Activated naive CD4-positive, alpha-beta T cell treated with anti-CD3 and anti-CD28 coated beads, Interleukin-2, amount 10 ng/mL, durations not matched to agents 7 days and 5 days (primary cell): ENCODE results near the gene NAE1.
A peak's percentile ranks its signal among the peaks of the same experiment; 100 is the strongest.
"Not testable (repeated sequence)": the region's sequence is repeated elsewhere in the genome, so short reads cannot be mapped to it uniquely, and the experiment has no call there.

Source experiments
- CTCF ChIA-PET: fragments of 350-600 bp; sonication (Branson Sonifier 250); formaldehyde crosslinking; loops from one replicate; lab custom pipeline; 2021; ENCODE audit warnings: antibody characterized with exemption; lab: Charles Lee
- DNase-seq: peaks from one replicate; pipeline ENCODE4 v3.0.0-alpha.2; 2020
- H3K27ac Mint-ChIP-seq: one replicate; pipeline ENCODE4 v1.8.0; 2021; ENCODE audit warnings: mild to moderate bottlenecking, moderate library complexity, mixed read lengths
- H3K27me3 Mint-ChIP-seq: one replicate; pipeline ENCODE4 v1.8.0; 2021; ENCODE audit warnings: mild to moderate bottlenecking, mixed read lengths
- H3K36me3 Mint-ChIP-seq: one replicate; pipeline ENCODE4 v1.8.0; 2021; ENCODE audit warnings: mixed read lengths
- H3K4me1 Mint-ChIP-seq: one replicate; pipeline ENCODE4 v1.8.0; 2021; ENCODE audit warnings: mixed read lengths
- H3K4me3 Mint-ChIP-seq: one replicate; pipeline ENCODE4 v1.8.0; 2021; ENCODE audit warnings: mild to moderate bottlenecking, moderate library complexity, mixed read lengths
- H3K9me3 Mint-ChIP-seq: one replicate; pipeline ENCODE4 v1.8.0; 2021; ENCODE audit warnings: mixed read lengths

The NAE1 gene

GRCh38 chr16:66830422-66831404 lies at the start of gene NAE1:
TSS of gene NAE1 (minus strand) at chr16:66830976. CDS start at chr16:66830899, 77 bp downstream.
- peak; percentile 89 for DNase-seq
- Mint-ChIP-seq H3K36me3 (peaks cover 16% of the 10 kb centered on the region), H3K4me3 (peak within 1 kb of the TSS; percentile 71), H3K4me1 (peaks cover 36% of the 10 kb centered on the region), H3K9me3 (no peaks in the 10 kb centered on the region), H3K27ac (peak within 1 kb of the TSS; percentile 78), H3K27me3 (peaks cover 4% of the 10 kb centered on the region)
- CTCF ChIA-PET = interaction anchor here (0.6 to 6.3 kb wide), 28 partner anchors 10 to 453 kb away, joined by 3 to 117 read pairs (median 4); partner anchors contain the start of genes CA7, DYNC1LI2 and PDP2

- H3K27ac Mint-ChIP-seq = no peak overlapping the region
- H3K4me3 Mint-ChIP-seq = peak overlapping the region; percentile 6
- H3K36me3 Mint-ChIP-seq = peaks cover 4% of the 10 kb centered on the region
- peaks cover 65% of the 10 kb centered on the region for H3K4me1 Mint-ChIP-seq
- CTCF ChIA-PET = no interaction called here
- H3K9me3 Mint-ChIP-seq = no peaks in the 10 kb centered on the region
- peak; percentile 41 for DNase-seq
- H3K27me3 Mint-ChIP-seq = peaks cover 6% of the 10 kb centered on the region
Observed at GRCh38 chr16:66878067-66878466, 47.3 kb upstream of the NAE1 start.

GRCh38 chr16:66874079-66874775 lies 43.5 kb upstream of the NAE1 start:
- no peaks in the 10 kb centered on the region for H3K9me3 Mint-ChIP-seq

GRCh38 chr16:66873685-66874055 lies 42.9 kb upstream of the NAE1 start:
- peaks cover 8% of the 10 kb centered on the region for H3K27me3 Mint-ChIP-seq
- DNase-seq = no peak
- H3K4me3 Mint-ChIP-seq = no peak overlapping the region
- CTCF ChIA-PET = interaction anchor here (0.8 to 9.1 kb wide), 12 partner anchors 8 to 469 kb away, joined by 3 to 117 read pairs (median 3); partner anchors contain the start of gene NAE1
- peaks cover 1% of the 10 kb centered on the region for H3K36me3 Mint-ChIP-seq
- H3K4me1 Mint-ChIP-seq = peaks cover 48% of the 10 kb centered on the region
- H3K9me3 Mint-ChIP-seq = no peaks in the 10 kb centered on the region
- peak overlapping the region; percentile 88 for H3K27ac Mint-ChIP-seq

More at GRCh38 chr16:66874079-66874775, 43.5 kb upstream of the NAE1 start:
- Mint-ChIP-seq H3K27me3 (peaks cover 8% of the 10 kb centered on the region), H3K36me3 (peaks cover 1% of the 10 kb centered on the region), H3K27ac (peak overlapping the region; percentile 88), H3K4me1 (peaks cover 50% of the 10 kb centered on the region), H3K4me3 (no peak overlapping the region)
- CTCF ChIA-PET = interaction anchor here (0.6 to 2.1 kb wide), 4 partner anchors 10 to 351 kb away, joined by 3 to 18 read pairs (median 6); partner anchors contain the start of gene NAE1
- DNase-seq = no peak

- peaks cover 1% of the 10 kb centered on the region for H3K36me3 Mint-ChIP-seq
- peak overlapping the region; percentile 65 for H3K4me3 Mint-ChIP-seq
- H3K4me1 Mint-ChIP-seq = peaks cover 42% of the 10 kb centered on the region
- CTCF ChIA-PET = interaction anchor here (0.6 to 9.1 kb wide), 14 partner anchors 9 to 468 kb away, joined by 3 to 117 read pairs (median 3); partner anchors contain the start of genes NAE1 and RRAD
- peaks cover 8% of the 10 kb centered on the region for H3K27me3 Mint-ChIP-seq
- peak overlapping the region; percentile 83 for H3K27ac Mint-ChIP-seq
- DNase-seq = peak; percentile 93
- no peaks in the 10 kb centered on the region for H3K9me3 Mint-ChIP-seq
Observed at GRCh38 chr16:66872943-66873684, 42.3 kb upstream of the NAE1 start.

GRCh38 chr16:66872559-66872942 lies 41.8 kb upstream of the NAE1 start:
- Mint-ChIP-seq H3K36me3 (peaks cover 1% of the 10 kb centered on the region), H3K9me3 (no peaks in the 10 kb centered on the region), H3K27ac (peak overlapping the region; percentile 83), H3K27me3 (peaks cover 8% of the 10 kb centered on the region), H3K4me1 (peaks cover 39% of the 10 kb centered on the region), H3K4me3 (peak overlapping the region; percentile 65)
- no peak for DNase-seq
- CTCF ChIA-PET = interaction anchor here (0.6 to 9.1 kb wide), 15 partner anchors 9 to 468 kb away, joined by 3 to 117 read pairs (median 3); partner anchors contain the start of genes NAE1 and RRAD

GRCh38 chr16:66871840-66872239 lies 41.1 kb upstream of the NAE1 start:
- no peak for DNase-seq
- peaks cover 39% of the 10 kb centered on the region for H3K4me1 Mint-ChIP-seq
- peaks cover 8% of the 10 kb centered on the region for H3K27me3 Mint-ChIP-seq
- no peaks in the 10 kb centered on the region for H3K9me3 Mint-ChIP-seq
- peaks cover 1% of the 10 kb centered on the region for H3K36me3 Mint-ChIP-seq
- CTCF ChIA-PET = interaction anchor here (0.6 to 9.1 kb wide), 5 partner anchors 10 to 144 kb away, joined by 4 to 117 read pairs (median 6); partner anchors contain the start of genes NAE1 and RRAD
- no peak overlapping the region for H3K27ac Mint-ChIP-seq
- H3K4me3 Mint-ChIP-seq = no peak overlapping the region

GRCh38 chr16:66871363-66871762 lies 40.6 kb upstream of the NAE1 start:
- H3K27me3 Mint-ChIP-seq, H3K36me3 Mint-ChIP-seq, H3K9me3 Mint-ChIP-seq, H3K4me3 Mint-ChIP-seq, DNase-seq, H3K27ac Mint-ChIP-seq: not testable (repeated sequence)
- CTCF ChIA-PET = interaction anchor here (9.1 kb wide), 1 partner anchor 42 kb away, joined by 117 read pairs; the partner anchor contains the start of gene NAE1
- H3K4me1 Mint-ChIP-seq = peaks cover 37% of the 10 kb centered on the region

- Mint-ChIP-seq H3K4me3 (no peak overlapping the region), H3K4me1 (peaks cover 21% of the 10 kb centered on the region), H3K9me3 (no peaks in the 10 kb centered on the region), H3K27ac (no peak overlapping the region), H3K27me3 (peaks cover 8% of the 10 kb centered on the region), H3K36me3 (no peaks in the 10 kb centered on the region)
- no peak for DNase-seq
- CTCF ChIA-PET = interaction anchor here (1.6 to 9.1 kb wide), 10 partner anchors 11 to 464 kb away, joined by 4 to 117 read pairs (median 22); partner anchors contain the start of genes CIAO2B, NAE1 and PDP2
Observed at GRCh38 chr16:66869424-66869823, 38.6 kb upstream of the NAE1 start.

- no peak overlapping the region for H3K27ac Mint-ChIP-seq
- CTCF ChIA-PET = interaction anchor here (1.0 kb wide), 1 partner anchor 32 kb away, joined by 4 read pairs; no protein-coding TSS in a partner anchor
- H3K27me3 Mint-ChIP-seq = peaks cover 17% of the 10 kb centered on the region
- H3K9me3 Mint-ChIP-seq = no peaks in the 10 kb centered on the region
- H3K4me1 Mint-ChIP-seq = peaks cover 2% of the 10 kb centered on the region
- H3K4me3 Mint-ChIP-seq = no peak overlapping the region
- no peaks in the 10 kb centered on the region for H3K36me3 Mint-ChIP-seq
- no peak for DNase-seq
Observed at GRCh38 chr16:66863707-66864106, 32.9 kb upstream of the NAE1 start.

- peak; percentile 14 for DNase-seq
- CTCF ChIA-PET = no interaction called here
- Mint-ChIP-seq H3K4me3 (no peak overlapping the region), H3K36me3 (no peaks in the 10 kb centered on the region), H3K27ac (no peak overlapping the region), H3K27me3 (peaks cover 20% of the 10 kb centered on the region), H3K4me1 (no peaks in the 10 kb centered on the region), H3K9me3 (no peaks in the 10 kb centered on the region)
Observed at GRCh38 chr16:66862023-66862520, 31.3 kb upstream of the NAE1 start.

GRCh38 chr16:66859397-66860068 lies 28.8 kb upstream of the NAE1 start:
- Mint-ChIP-seq H3K27ac (no peak overlapping the region), H3K4me3 (no peak overlapping the region), H3K27me3 (peaks cover 23% of the 10 kb centered on the region), H3K9me3 (no peaks in the 10 kb centered on the region), H3K4me1 (no peaks in the 10 kb centered on the region), H3K36me3 (no peaks in the 10 kb centered on the region)
- CTCF ChIA-PET = interaction anchor here (2.0 to 5.5 kb wide), 2 partner anchors 9 to 28 kb away, joined by 10 to 31 read pairs; partner anchors contain the start of gene NAE1
- DNase-seq = peak; percentile 1
